Colonic mucosa (tissue), 4 donors: ENCODE data around the gene USP15. TPM values are rescaled to one million over a fixed set of nuclear protein-coding genes. Genes with fewer than 3 reads are reported as not detected.

Experiments
- DNase-seq: peaks from one replicate; pipeline ENCODE4 v3.0.0-alpha.2; 2020
- H3K27ac ChIP-seq: fragments of 200-600 bp; one replicate; pipeline ENCODE4 v1.8.0; 2021
- H3K27me3 ChIP-seq: fragments of 200-600 bp; one replicate; pipeline ENCODE4 v1.8.0; 2021
- H3K36me3 ChIP-seq: fragments of 200-600 bp; one replicate; pipeline ENCODE4 v1.8.0; 2021
- H3K4me1 ChIP-seq: fragments of 200-600 bp; one replicate; pipeline ENCODE4 v1.8.0; 2021; ENCODE audit warnings: mild to moderate bottlenecking
- H3K4me3 ChIP-seq: fragments of 200-600 bp; one replicate; pipeline ENCODE4 v1.8.0; 2021
- H3K9ac ChIP-seq, 2 donors: one replicate each; pipeline ENCODE4 v1.7.0; 2013; ENCODE audit warnings: control low read depth in 2 of 2, low read depth in 2 of 2, low read length in 2 of 2
- H3K9me3 ChIP-seq: fragments of 200-600 bp; one replicate; pipeline ENCODE4 v1.8.0; 2021
- CTCF ChIP-seq: fragments of 200-600 bp; IDR thresholded peaks from one replicate; pipeline ENCODE4 v1.8.0; 2022; ENCODE audit warnings: antibody characterized with exemption, mild to moderate bottlenecking
- intact Hi-C: fragments of 100-400 bp; cut with DNase I; formaldehyde crosslinking; loops from one replicate; pipeline ENCODE4 v1.14.1; 2022
- total RNA-seq, 2 donors: library from RNA; stranded (reverse); fragmentation: NEBNext Ultra II Directional in 1 of 2; extraction: Animal tissue kit (Norgen Biotek cat#: 25700) in 1 of 2; gene quantifications; one replicate each; pipeline ENCODE4 v1.2.1, GENCODE V29; 2021
- donor health status: healthy.
- donor health status: DM: no; HTN: no; CAD: no.
- donor health status: DM: no; HTN: no; CAD: no.

USP15 gene
- total RNA-seq, 2 donors from 2014 or later: 50.3 to 63.0 TPM

- Histone ChIP-seq H3K9ac (no peak overlapping the region), H3K4me3 (no peak overlapping the region), H3K27ac (no peak overlapping the region), H3K4me1 (no peaks in the 10 kb centered on the region), H3K27me3 (no peaks in the 10 kb centered on the region), H3K36me3 (peaks cover 10% of the 10 kb centered on the region), H3K9me3 (no peaks in the 10 kb centered on the region)
- intact Hi-C loops: no loop called here
- DNase-seq: no peak
- TF ChIP-seq CTCF: no peak
Measured at GRCh38 chr12:62319058-62319457, 58.9 kb downstream of the USP15 start.

DNA sequence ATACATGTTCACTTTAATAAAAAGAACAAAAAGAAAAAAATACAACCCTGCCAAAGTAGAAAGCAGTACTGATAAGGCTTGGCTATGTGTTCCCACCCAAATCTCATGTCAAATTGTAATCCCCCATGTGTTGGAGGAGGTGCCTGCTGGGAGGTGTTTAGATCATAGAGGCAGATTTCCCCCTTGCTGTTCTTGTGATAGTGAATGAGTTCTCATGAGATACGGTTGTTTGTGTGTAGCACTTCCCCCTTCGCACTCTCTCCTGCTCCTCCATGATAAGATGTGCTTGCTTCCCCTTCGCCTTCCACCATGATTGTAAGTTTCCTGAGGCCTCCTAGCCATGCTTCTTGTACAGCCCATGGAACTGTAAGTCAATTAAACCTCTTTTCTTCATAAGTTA lies 59.9 kb downstream of the USP15 start:
- Histone ChIP-seq H3K4me1 (no peaks in the 10 kb centered on the region), H3K36me3 (peaks cover 10% of the 10 kb centered on the region), H3K9me3 (no peaks in the 10 kb centered on the region), H3K27ac (no peak overlapping the region), H3K27me3 (no peaks in the 10 kb centered on the region), H3K9ac (no peak overlapping the region), H3K4me3 (no peak overlapping the region)
- no peak for TF ChIP-seq CTCF
- intact Hi-C loops: no loop called here
- no peak for DNase-seq

DNA sequence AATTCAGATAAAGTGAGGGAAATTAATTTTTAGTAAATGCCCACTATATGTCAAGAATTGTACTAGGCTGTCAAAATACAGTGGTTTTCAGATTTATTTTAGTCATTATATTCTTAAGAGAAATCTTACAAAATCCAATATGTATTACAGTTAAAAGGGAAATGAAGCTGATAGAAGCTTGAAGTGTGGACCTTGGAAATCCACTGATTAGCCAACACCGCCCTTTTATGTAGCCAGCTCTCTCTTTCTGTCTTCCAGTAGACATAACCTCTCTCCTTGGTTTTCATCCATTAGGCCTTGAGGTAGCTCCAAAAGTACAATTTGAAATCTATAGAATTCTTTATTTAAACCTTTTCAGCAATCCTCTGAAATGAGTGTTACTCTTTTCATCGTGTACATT lies 63.2 kb downstream of the USP15 start:
- H3K4me3 ChIP-seq: no peak overlapping the region
- no peak overlapping the region for H3K27ac ChIP-seq
- H3K36me3 ChIP-seq: peaks cover 10% of the 10 kb centered on the region
- intact Hi-C loops: no loop called here
- H3K4me1 ChIP-seq: no peaks in the 10 kb centered on the region
- TF ChIP-seq CTCF: no peak
- DNase-seq: no peak
- H3K9me3 ChIP-seq: no peaks in the 10 kb centered on the region
- H3K9ac ChIP-seq: no peak overlapping the region
- H3K27me3 ChIP-seq: no peaks in the 10 kb centered on the region

DNA sequence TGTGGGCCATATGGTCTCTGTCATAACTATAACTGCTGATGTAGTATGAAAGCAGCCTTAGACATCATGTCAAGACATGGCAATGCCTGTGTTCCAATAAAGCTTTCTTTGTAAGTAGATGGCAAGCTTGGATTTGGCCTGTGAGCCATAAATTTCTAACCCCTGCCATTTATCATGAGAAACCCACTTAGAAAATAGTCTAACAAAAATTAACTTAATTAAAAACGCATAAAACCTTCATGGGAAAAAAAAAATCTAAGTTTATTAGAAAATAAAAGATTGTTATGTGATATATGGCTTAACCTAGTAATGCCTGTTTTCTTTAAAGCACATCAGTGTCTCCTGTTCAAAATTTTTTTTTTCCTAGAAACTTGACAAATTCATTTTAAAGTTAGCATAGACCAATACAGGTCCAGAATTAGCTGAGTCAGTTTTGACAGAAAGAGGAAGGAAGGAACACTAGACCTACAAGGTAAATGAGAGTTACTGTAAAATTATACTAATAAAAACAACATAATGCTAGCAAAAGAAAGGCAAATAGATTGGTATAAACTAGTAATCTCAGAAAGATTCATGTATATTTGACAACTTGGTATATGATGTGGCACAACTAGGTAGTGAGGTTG lies 68.2 kb downstream of the USP15 start:
- no peaks in the 10 kb centered on the region for H3K9me3 ChIP-seq
- H3K36me3 ChIP-seq: no peaks in the 10 kb centered on the region
- TF ChIP-seq CTCF: no peak
- no peak overlapping the region for H3K9ac ChIP-seq
- intact Hi-C loops: no loop called here
- no peak overlapping the region for H3K4me3 ChIP-seq
- DNase-seq: no peak
- H3K27ac ChIP-seq: no peak overlapping the region
- no peaks in the 10 kb centered on the region for H3K4me1 ChIP-seq
- no peaks in the 10 kb centered on the region for H3K27me3 ChIP-seq

DNA sequence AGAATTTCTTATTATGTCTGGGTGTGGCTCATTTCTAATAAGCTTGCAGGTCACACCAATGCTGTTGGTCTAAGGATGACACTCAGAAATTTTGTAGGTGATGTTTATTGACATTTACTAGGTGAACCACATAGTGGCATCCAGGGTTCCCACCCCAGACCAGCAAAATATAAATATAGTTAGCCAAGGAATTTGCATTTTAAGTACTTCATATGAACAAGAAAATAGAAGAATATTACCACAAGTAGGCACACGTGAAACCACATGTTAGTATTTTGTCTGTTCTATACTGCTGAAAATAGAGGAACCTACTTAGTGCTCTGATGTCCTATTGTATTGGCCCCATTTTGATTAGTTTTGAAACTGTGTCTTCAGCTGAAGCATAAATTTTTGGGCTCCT lies 71.1 kb downstream of the USP15 start:
- H3K27ac ChIP-seq: no peak overlapping the region
- no peaks in the 10 kb centered on the region for H3K27me3 ChIP-seq
- no peak overlapping the region for H3K9ac ChIP-seq
- H3K9me3 ChIP-seq: no peaks in the 10 kb centered on the region
- H3K4me3 ChIP-seq: no peak overlapping the region
- no peaks in the 10 kb centered on the region for H3K36me3 ChIP-seq
- TF ChIP-seq CTCF: no peak
- H3K4me1 ChIP-seq: no peaks in the 10 kb centered on the region
- intact Hi-C loops: no loop called here
- DNase-seq: no peak
